ENCODE results near the gene NXNL2.

- TF ChIP-seq REST (IDR thresholded peaks at IDR 0.05; ENCODE audit: low read depth) (no peak), MAX (IDR thresholded peaks at IDR 0.05) (no peak), CTCF (IDR thresholded peaks at IDR 0.05 in 2 of 3, conservative IDR thresholded peaks at IDR 0.05 in 1 of 3; ENCODE audit: borderline replicate concordance in 1 of 3, insufficient read depth in 1 of 3, low read depth in 2 of 3, low read length in 2 of 3) (no peak), ATF3 (IDR thresholded peaks at IDR 0.05) (no peak), JUND (IDR thresholded peaks at IDR 0.05) (no peak), TCF7L2 (IDR thresholded peaks at IDR 0.05; ENCODE audit: borderline replicate concordance, extremely low read depth, insufficient read depth, insufficient read length) (no peak), POLR2AphosphoS5 (IDR thresholded peaks at IDR 0.05; ENCODE audit: low read depth, low read length) (peak; percentile 50; the same call in 1 of the 2 replicates)
Observed at GRCh38 chr9:88534456-88535225, at the start of gene NXNL2.

Data from HCT116 (cell line).